SK-N-SH (cell line): ENCODE results near the gene CTXND1. TPM values are rescaled to one million over a fixed set of nuclear protein-coding genes. Genes with fewer than 3 reads are reported as not detected.

ENCODE experiments used
- CTCF ChIA-PET: fragments of 300-600, 350-600 bp; formaldehyde crosslinking; extraction: SDS; loops from one replicate; lab custom pipeline; 2021; lab: Yijun Ruan, JAX
- POLR2A ChIA-PET: fragments of 350-600 bp; sonication (Branson Sonifier 250); formaldehyde crosslinking; extraction: SDS; loops from one replicate; lab custom pipeline; 2020; ENCODE audit warnings: antibody characterized with exemption, inconsistent platforms; lab: Yijun Ruan, JAX
- DNase-seq: peaks from one replicate; pipeline ENCODE4 v3.0.0; 2012
- H2AFZ ChIP-seq: fragments of 200-600 bp; sonication (generic); 2 replicates; pipeline ENCODE4 v1.8.1; 2016; ENCODE audit warnings: antibody characterized with exemption, mild to moderate bottlenecking, low read depth
- H3F3A ChIP-seq: fragments of 200-600 bp; sonication (generic); replicated peaks from 2 replicates; pipeline ENCODE3; 2016; ENCODE audit warnings: antibody characterized with exemption, mild to moderate bottlenecking; ENCODE audit not compliant: insufficient read depth
- H3K27ac ChIP-seq, 2 experiments: fragments of 200-500 bp in 1 of 2; fragments of 200-600 bp in 1 of 2; sonication (Bioruptor generic) in 1 of 2; sonication (generic), shearing (Covaris generic) in 1 of 2; 2 replicates each; pipeline versions ENCODE4 v1.5.1 to v1.6.1; 2014 to 2016; ENCODE audit warnings: low read depth in 2 of 2, inconsistent platforms in 1 of 2, low read length in 1 of 2, mild to moderate bottlenecking in 1 of 2, mixed read lengths in 1 of 2
- H3K27me3 ChIP-seq: fragments of 200-600 bp; sonication (generic), shearing (Covaris generic); 2 replicates; pipeline ENCODE4 v1.6.1; 2016; ENCODE audit warnings: mixed run types; ENCODE audit not compliant: insufficient read depth
- H3K36me3 ChIP-seq, 2 experiments: fragments of 200-500 bp in 1 of 2; fragments of 200-600 bp in 1 of 2; sonication (Bioruptor generic) in 1 of 2; sonication (generic) in 1 of 2; replicated peaks in 1 of 2; 2 replicates each; pipeline versions ENCODE3 to v1.5.1; 2014 to 2016; ENCODE audit warnings: low read length in 1 of 2, mild to moderate bottlenecking in 1 of 2; ENCODE audit not compliant: insufficient read depth in 2 of 2, control insufficient read depth in 1 of 2
- H3K4me1 ChIP-seq, 2 experiments: fragments of 200-500 bp in 1 of 2; fragments of 200-600 bp in 1 of 2; sonication (Bioruptor generic) in 1 of 2; sonication (generic), shearing (Covaris generic) in 1 of 2; 2 replicates each; pipeline versions ENCODE4 v1.5.1 to v1.6.1; 2014 to 2016; ENCODE audit warnings: low read depth in 1 of 2, low read length in 1 of 2, mixed run types in 1 of 2; ENCODE audit not compliant: insufficient read depth in 2 of 2, control insufficient read depth in 1 of 2
- H3K4me2 ChIP-seq: fragments of 200-600 bp; sonication (generic), shearing (Covaris generic); 2 replicates; pipeline ENCODE4 v1.6.1; 2017; ENCODE audit warnings: mixed run types
- H3K4me3 ChIP-seq, 2 experiments: fragments of 200-500 bp in 1 of 2; fragments of 200-600 bp in 1 of 2; sonication (Bioruptor generic) in 1 of 2; sonication (generic), shearing (Covaris generic) in 1 of 2; 2 replicates each; pipeline versions ENCODE4 v1.5.1 to v1.8.1; 2014 to 2016; ENCODE audit warnings: low read depth in 2 of 2, inconsistent platforms in 1 of 2, low read length in 1 of 2, mild to moderate bottlenecking in 1 of 2, mixed read lengths in 1 of 2, moderate library complexity in 1 of 2
- H3K79me2 ChIP-seq: fragments of 200-600 bp; sonication (generic); 2 replicates; pipeline ENCODE4 v1.8.1; 2017; ENCODE audit warnings: mild to moderate bottlenecking; ENCODE audit not compliant: insufficient read depth
- H3K9ac ChIP-seq: fragments of 200-600 bp; sonication (generic); 2 replicates; pipeline ENCODE4 v1.6.1; 2017; ENCODE audit warnings: mixed run types
- H3K9me2 ChIP-seq: fragments of 200-600 bp; sonication (generic); 2 replicates; pipeline ENCODE4 v1.6.1; 2017; ENCODE audit warnings: mixed run types
- H3K9me3 ChIP-seq: fragments of 200-600 bp; sonication (generic); 2 replicates; pipeline ENCODE4 v1.6.1; 2017; ENCODE audit warnings: mixed run types, mild to moderate bottlenecking, moderate library complexity
- H4K20me1 ChIP-seq: fragments of 200-600 bp; sonication (generic); 2 replicates; pipeline ENCODE4 v1.6.1; 2017; ENCODE audit warnings: mild to moderate bottlenecking, mixed run types; ENCODE audit not compliant: insufficient read depth
- CHD2 ChIP-seq: fragments of 150-350 bp; IDR thresholded peaks from 2 replicates; pipeline ENCODE4 v1.6.1; 2018; ENCODE audit warnings: low read length; ENCODE audit not compliant: partially characterized antibody
- ELF1 ChIP-seq: IDR thresholded peaks from 2 replicates; pipeline ENCODE4 v1.4.0; 2012
- EP300 ChIP-seq, 2 experiments: IDR thresholded peaks; 2 replicates each; pipeline versions ENCODE4 v1.4.0 to v1.6.1; 2012; ENCODE audit warnings: borderline replicate concordance in 1 of 2, low read depth in 1 of 2, low read length in 1 of 2
- FOSL2 ChIP-seq: IDR thresholded peaks from 2 replicates; pipeline ENCODE4 v1.4.0; 2012; ENCODE audit warnings: low read depth, mild to moderate bottlenecking, moderate library complexity, borderline replicate concordance
- FOXM1 ChIP-seq: IDR thresholded peaks from 2 replicates; pipeline ENCODE4 v1.4.0; 2012; ENCODE audit warnings: low read depth, mild to moderate bottlenecking
- GABPA ChIP-seq: IDR thresholded peaks from 2 replicates; pipeline ENCODE4 v1.4.0; 2012; ENCODE audit warnings: low read depth, mild to moderate bottlenecking
- GATA2 ChIP-seq: sonication (generic); formaldehyde crosslinking; IDR thresholded peaks from 2 replicates; pipeline ENCODE4 v1.5.0; 2020; ENCODE audit warnings: mild to moderate bottlenecking, missing genetic modification reagents
- MEF2A ChIP-seq: IDR thresholded peaks from 2 replicates; pipeline ENCODE4 v1.4.0; 2012; ENCODE audit warnings: low read depth, borderline replicate concordance
- PBX3 ChIP-seq: IDR thresholded peaks from 2 replicates; pipeline ENCODE4; 2012
- POLR2AphosphoS5 ChIP-seq: IDR thresholded peaks from 2 replicates; pipeline ENCODE4 v1.6.1; 2012; ENCODE audit warnings: low read depth, low read length
- RAD21 ChIP-seq: IDR thresholded peaks from 2 replicates; pipeline ENCODE4 v1.6.1; 2012; ENCODE audit warnings: mild to moderate bottlenecking, low read length
- REST ChIP-seq: IDR thresholded peaks from 2 replicates; pipeline ENCODE4 v1.6.1; 2012; ENCODE audit warnings: mild to moderate bottlenecking, low read depth, low read length, moderate library complexity
- RFX5 ChIP-seq: IDR thresholded peaks from 2 replicates; pipeline ENCODE4 v1.6.1; 2012; ENCODE audit warnings: mild to moderate bottlenecking, improper control_type of control experiment, low read length
- SIN3A ChIP-seq: IDR thresholded peaks from 2 replicates; pipeline ENCODE4 v1.6.1; 2012; ENCODE audit warnings: low read depth, mild to moderate bottlenecking, low read length, moderate library complexity, borderline replicate concordance
- TAF1 ChIP-seq: IDR thresholded peaks from 2 replicates; pipeline ENCODE4 v1.6.1; 2012; ENCODE audit warnings: low read depth, mild to moderate bottlenecking, low read length, moderate library complexity, borderline replicate concordance
- TCF12 ChIP-seq: IDR thresholded peaks from 2 replicates; pipeline ENCODE4 v1.4.0; 2012
- USF1 ChIP-seq: IDR thresholded peaks from 2 replicates; pipeline ENCODE4 v1.4.0; 2012; ENCODE audit warnings: low read depth, borderline replicate concordance
- ZBTB33 ChIP-seq: IDR thresholded peaks from 2 replicates; pipeline ENCODE4 v1.4.0; 2012; ENCODE audit warnings: low read depth, borderline replicate concordance
- WGBS: methylation state at CpG from one replicate; pipeline ENCODE4 v1.1.6; 2017; ENCODE audit warnings: low lambda C conversion rate; 5-methylcytosine and 5-hydroxymethylcytosine counted together
- polyA plus RNA-seq, 3 experiments: library from polyadenylated mRNA; depleted of rRNA; stranded (reverse); fragments of >200 nt; gene quantifications; 2 replicates each; pipeline ENCODE4 v1.2.3, GENCODE V29; 2012

The CTXND1 gene
- polyA plus RNA-seq, 1 of the 3 experiments (the other 2 are of a cell fraction): not detected

GRCh38 chr15:80179025-80179759 lies 72.8 kb downstream of the CTXND1 start (continued):
- TF ChIP-seq RFX5 (no peak), POLR2AphosphoS5 (peak; percentile 53; the same call in 1 of the 2 replicates)

- peaks cover 0 to 20% of the 10 kb centered on the region in 2 experiments; a peak in 2 of 4 replicates for H3K4me1 ChIP-seq
- no peaks in the 10 kb centered on the region for H3K9me3 ChIP-seq
- no peak overlapping the region for H2AFZ ChIP-seq
- no peak overlapping the region for H3K9ac ChIP-seq
- WGBS: 92% methylated on average over 2 of the region's 2 CpGs
- H4K20me1 ChIP-seq: no peaks in the 10 kb centered on the region
- peaks cover 26% of the 10 kb centered on the region for H3F3A ChIP-seq
- ChIA-PET CTCF (interaction anchor here (1.2 kb wide), 1 partner anchor 322 kb away, joined by 3 read pairs; no protein-coding TSS in a partner anchor), POLR2A (interaction anchor here (0.6 kb wide), 1 partner anchor 212 kb away, joined by 3 read pairs; no protein-coding TSS in a partner anchor)
- TF ChIP-seq FOSL2 (no peak), MEF2A (no peak), GATA2 (CRISPR knock-in tag) (no peak), SIN3A (no peak), RAD21 (no peak), ELF1 (no peak), TCF12 (no peak)
- no peak overlapping the region for H3K27ac ChIP-seq
- DNase-seq: no peak
- H3K4me3 ChIP-seq: no peak overlapping the region
- H3K27me3 ChIP-seq: no peaks in the 10 kb centered on the region
- peaks cover 14 to 17% of the 10 kb centered on the region in 2 experiments for H3K36me3 ChIP-seq
- no peaks in the 10 kb centered on the region for H3K9me2 ChIP-seq
- H3K4me2 ChIP-seq: no peak overlapping the region
- no peaks in the 10 kb centered on the region for H3K79me2 ChIP-seq
Measured at GRCh38 chr15:80177156-80177555, 74.9 kb downstream of the CTXND1 start.

GRCh38 chr15:80176443-80176842 lies 75.6 kb downstream of the CTXND1 start:
- H3K4me1 ChIP-seq: peaks cover 0 to 20% of the 10 kb centered on the region in 2 experiments; a peak in 2 of 4 replicates
- no peak overlapping the region for H3K4me3 ChIP-seq
- peaks cover 26% of the 10 kb centered on the region for H3F3A ChIP-seq
- no peak overlapping the region for H3K4me2 ChIP-seq
- ChIA-PET CTCF (interaction anchor here (1.4 kb wide), 1 partner anchor 837 kb away, joined by 4 read pairs; no protein-coding TSS in a partner anchor), POLR2A (no interaction called here)
- no peak overlapping the region for H2AFZ ChIP-seq
- no peak for TF ChIP-seq CHD2
- no peak for TF ChIP-seq ZBTB33
- TF ChIP-seq PBX3: no peak
- no peak for TF ChIP-seq GATA2 (CRISPR knock-in tag)
- TF ChIP-seq USF1: no peak
- no peak for TF ChIP-seq GABPA
- no peak for TF ChIP-seq EP300 (IDR thresholded peaks at IDR 0.05; ENCODE audit: borderline replicate concordance in 1 of 2, low read depth in 1 of 2, low read length in 1 of 2)
- no peak for TF ChIP-seq FOXM1
- TF ChIP-seq TAF1: no peak
- TF ChIP-seq FOSL2: no peak
- TF ChIP-seq REST: no peak
- no peak for TF ChIP-seq SIN3A
- H3K36me3 ChIP-seq: peaks cover 12 to 14% of the 10 kb centered on the region in 2 experiments
- H3K9ac ChIP-seq: no peak overlapping the region
- no peaks in the 10 kb centered on the region for H3K27me3 ChIP-seq
- no peaks in the 10 kb centered on the region for H3K9me3 ChIP-seq
- 73% methylated on average over 5 of the region's 6 CpGs for WGBS
- no peaks in the 10 kb centered on the region for H3K79me2 ChIP-seq
- H3K27ac ChIP-seq: no peak overlapping the region
- H4K20me1 ChIP-seq: no peaks in the 10 kb centered on the region
- no peak for DNase-seq
- no peaks in the 10 kb centered on the region for H3K9me2 ChIP-seq
